CD14-positive monocyte (primary cell): ENCODE measurements around the gene SPOP. TPM values are rescaled to one million over a fixed set of nuclear protein-coding genes. Genes with fewer than 3 reads are reported as not detected.
"Not testable (repeated sequence)": the region's sequence is repeated elsewhere in the genome, so short reads cannot be mapped to it uniquely, and the experiment has no call there.

Source experiments
- DNase-seq, 3 donors: peaks; one replicate each; pipeline ENCODE4 v3.0.0-alpha.2; 2011 to 2022
- H2AFZ ChIP-seq: 2 replicates; pipeline ENCODE4 v1.6.0; 2012; ENCODE audit warnings: mild to moderate bottlenecking, low read depth, low read length, inconsistent platforms; ENCODE audit not compliant: insufficient read depth, poor library complexity, severe bottlenecking
- H3K27ac ChIP-seq, 2 donors: 1 replicate in 1 of 2; 2 replicates in 1 of 2; pipeline ENCODE4 v1.5.1; 2012 to 2013; ENCODE audit warnings: low read length in 2 of 2, control low read depth in 1 of 2, inconsistent platforms in 1 of 2, low read depth in 1 of 2, mild to moderate bottlenecking in 1 of 2
- H3K27me3 ChIP-seq, 2 donors: one replicate each; pipeline versions ENCODE4 v1.6.0 to v1.6.1; 2011 to 2013; ENCODE audit warnings: low read length in 2 of 2; ENCODE audit not compliant: control insufficient read depth in 2 of 2, insufficient read depth in 2 of 2
- H3K36me3 ChIP-seq, 2 donors: replicated peaks in 1 of 2; 1 replicate in 1 of 2; 2 replicates in 1 of 2; pipeline versions ENCODE4 v1.5.1 to v1.6.1; 2012 to 2013; ENCODE audit warnings: low read length in 2 of 2, control low read depth in 1 of 2, inconsistent platforms in 1 of 2, mild to moderate bottlenecking in 1 of 2; ENCODE audit not compliant: insufficient read depth in 2 of 2, control insufficient read depth in 1 of 2
- H3K4me1 ChIP-seq, 2 donors: 1 replicate in 1 of 2; 2 replicates in 1 of 2; pipeline versions ENCODE4 v1.5.1 to v1.6.1; 2012 to 2013; ENCODE audit warnings: low read length in 2 of 2, control low read depth in 1 of 2, inconsistent platforms in 1 of 2, mild to moderate bottlenecking in 1 of 2, moderate library complexity in 1 of 2; ENCODE audit not compliant: insufficient read depth in 2 of 2, control insufficient read depth in 1 of 2
- H3K4me2 ChIP-seq: replicated peaks from 2 replicates; pipeline ENCODE3; 2012; ENCODE audit warnings: low read length, moderate library complexity, mild to moderate bottlenecking; ENCODE audit not compliant: poor library complexity, severe bottlenecking; ENCODE audit errors: extremely low read depth
- H3K4me3 ChIP-seq, 3 experiments: fragments of 200-600 bp in 1 of 3; sonication (generic) in 1 of 3; replicated peaks in 1 of 3; 1 replicate in 2 of 3; 2 replicates in 1 of 3; pipeline ENCODE4 v1.5.1; 2011 to 2013; ENCODE audit warnings: low read length in 3 of 3, mild to moderate bottlenecking in 3 of 3, control low read depth in 2 of 3, low read depth in 2 of 3, inconsistent platforms in 1 of 3, moderate library complexity in 1 of 3
- H3K79me2 ChIP-seq: 2 replicates; pipeline ENCODE4 v1.6.0; 2012; ENCODE audit warnings: mild to moderate bottlenecking, control low read depth, inconsistent platforms, low read length, moderate library complexity; ENCODE audit not compliant: insufficient read depth
- H3K9ac ChIP-seq: 2 replicates; pipeline ENCODE4 v1.6.0; 2017; ENCODE audit warnings: low read length, mild to moderate bottlenecking; ENCODE audit not compliant: insufficient read depth, poor library complexity, severe bottlenecking
- H3K9me3 ChIP-seq, 2 donors: replicated peaks in 1 of 2; 1 replicate in 1 of 2; 2 replicates in 1 of 2; pipeline versions ENCODE4 v1.5.1 to v1.6.1; 2012 to 2013; ENCODE audit warnings: low read length in 2 of 2, control low read depth in 1 of 2; ENCODE audit not compliant: control insufficient read depth in 1 of 2, insufficient read depth in 1 of 2
- H4K20me1 ChIP-seq: 2 replicates; pipeline ENCODE4 v1.6.0; 2012; ENCODE audit warnings: mild to moderate bottlenecking, low read length, control low read depth, moderate library complexity; ENCODE audit not compliant: insufficient read depth
- H3K27ac Mint-ChIP-seq, 7 donors: one replicate each; pipeline ENCODE4 v1.8.0; 2020; ENCODE audit warnings: mild to moderate bottlenecking in 7 of 7, mixed read lengths in 7 of 7, moderate library complexity in 6 of 7, inconsistent platforms in 2 of 7
- H3K27me3 Mint-ChIP-seq, 3 donors: one replicate each; pipeline ENCODE4 v1.8.0; 2021 to 2022; ENCODE audit warnings: low read depth in 3 of 3, mild to moderate bottlenecking in 3 of 3, mixed read lengths in 3 of 3, moderate library complexity in 3 of 3, inconsistent platforms in 1 of 3
- H3K36me3 Mint-ChIP-seq, 2 donors: one replicate each; pipeline ENCODE4 v1.8.0; 2020; ENCODE audit warnings: mixed read lengths in 2 of 2, inconsistent platforms in 1 of 2, mild to moderate bottlenecking in 1 of 2
- H3K4me1 Mint-ChIP-seq: one replicate; pipeline ENCODE4 v1.8.0; 2020; ENCODE audit warnings: mild to moderate bottlenecking, mixed read lengths
- H3K4me3 Mint-ChIP-seq, 2 donors: one replicate each; pipeline ENCODE4 v1.8.0; 2020; ENCODE audit warnings: mild to moderate bottlenecking in 2 of 2, mixed read lengths in 2 of 2, moderate library complexity in 1 of 2
- H3K9me3 Mint-ChIP-seq, 7 donors: one replicate each; pipeline ENCODE4 v1.8.0; 2020 to 2022; ENCODE audit warnings: mixed read lengths in 7 of 7, mild to moderate bottlenecking in 6 of 7, moderate library complexity in 6 of 7, inconsistent platforms in 2 of 7
- CTCF ChIP-seq: fragments of 200-600 bp; IDR thresholded peaks from one replicate; pipeline ENCODE4 v1.8.0; 2022; ENCODE audit warnings: antibody characterized with exemption, mild to moderate bottlenecking
- WGBS: methylation state at CpG from one replicate; pipeline ENCODE4 v1.1.5; 2013; ENCODE audit warnings: missing lambda C conversion rate; ENCODE audit not compliant: insufficient coverage; 5-methylcytosine and 5-hydroxymethylcytosine counted together
- intact Hi-C, 2 donors: fragments of 100-400 bp; cut with micrococcal nuclease; formaldehyde crosslinking; loops; one replicate each; pipeline versions ENCODE4 v1.15.0 to v1.15.1; 2023
- polyA plus RNA-seq, 3 donors: library from polyadenylated mRNA; depleted of rRNA in 1 of 3; unstranded in 2 of 3; stranded (reverse) in 1 of 3; fragments of 300-500 nt in 2 of 3; fragments of >200 nt in 1 of 3; fragmentation: Illumina TruSeq in 2 of 3; gene quantifications; 1 replicate in 2 of 3; 2 replicates in 1 of 3; pipeline ENCODE4 v1.2.3, GENCODE V29; 2012 to 2021

Gene SPOP
- polyA plus RNA-seq, 3 donors = 41.3 to 65.5 (median 63.2) TPM

DNA sequence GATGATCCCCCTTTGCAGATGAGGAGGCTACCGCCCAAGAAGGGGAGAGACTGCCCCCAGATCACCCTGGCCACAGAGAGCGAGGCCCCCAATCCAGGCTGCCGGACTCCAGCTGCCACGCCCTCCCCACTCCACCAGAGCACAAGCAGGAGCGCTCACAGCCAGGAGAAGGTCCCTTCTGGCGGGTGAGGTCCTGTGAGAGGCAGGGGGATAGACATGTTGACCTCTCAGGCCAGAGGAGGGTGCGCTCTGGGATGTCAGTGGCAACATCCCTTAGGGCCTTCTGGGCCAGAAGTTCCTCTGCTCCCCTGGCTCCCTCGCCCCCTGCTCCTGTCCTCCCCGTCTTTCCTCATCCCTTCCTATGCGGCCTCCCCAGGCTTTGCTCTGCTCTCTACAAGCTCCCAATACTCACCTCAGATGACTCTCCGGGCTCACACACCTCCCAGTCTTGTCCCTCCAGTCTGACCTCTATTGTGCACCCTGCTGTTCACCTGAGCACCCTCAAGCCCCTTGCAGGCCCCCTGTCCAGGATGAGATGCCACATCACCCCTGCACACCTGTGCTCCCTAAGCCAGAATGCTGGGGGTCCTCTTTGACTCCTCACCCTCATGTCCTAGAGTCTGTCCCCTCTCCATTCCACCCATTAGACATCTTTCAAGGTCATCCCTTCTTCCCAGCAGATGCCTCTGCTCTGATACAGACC, 107.2 kb downstream of the SPOP start:
- no peak overlapping the region for H2AFZ ChIP-seq
- peaks cover 18 to 24% of the 10 kb centered on the region in 2 donors for H3K4me1 ChIP-seq
- Mint-ChIP-seq H3K27ac (peak overlapping the region in 1 of 7 donors; percentile 1), H3K4me1 (peaks cover 20% of the 10 kb centered on the region), H3K27me3 (peaks cover 54 to 69% (median 64%) of the 10 kb centered on the region in 3 donors), H3K9me3 (peaks cover 0 to 5% (median 2%) of the 10 kb centered on the region in 7 donors), H3K36me3 (no peaks in the 10 kb centered on the region), H3K4me3 (peak overlapping the region; percentile 20 to 54)
- 72% methylated on average over 7 of the region's 11 CpGs for WGBS
- intact Hi-C loops = loop anchor here (5.0 to 10.0 kb wide), 3 partner anchors 207 to 424 kb away; partner anchors contain the start of gene DLX3 (in 1 of the 2)
- TF ChIP-seq CTCF = no peak
- H3K27ac ChIP-seq = no peak overlapping the region
- no peaks in the 10 kb centered on the region for H3K9me3 ChIP-seq
- peaks cover 6 to 58% of the 10 kb centered on the region in 2 donors for H3K27me3 ChIP-seq
- no peak overlapping the region for H3K4me3 ChIP-seq
- no peak for DNase-seq
- H3K4me2 ChIP-seq = no peak overlapping the region
- no peaks in the 10 kb centered on the region for H4K20me1 ChIP-seq
- H3K9ac ChIP-seq = no peak overlapping the region
- no peaks in the 10 kb centered on the region for H3K36me3 ChIP-seq
- no peaks in the 10 kb centered on the region for H3K79me2 ChIP-seq

GRCh38 chr17:49568695-49569047, 109.2 kb downstream of the SPOP start:
- peaks cover 17% of the 10 kb centered on the region for H3K4me1 Mint-ChIP-seq
- not testable (repeated sequence) for H3K9ac ChIP-seq, DNase-seq, H3K27ac ChIP-seq, H3K36me3 Mint-ChIP-seq, H3K9me3 ChIP-seq, H3K27ac Mint-ChIP-seq, H3K36me3 ChIP-seq, H4K20me1 ChIP-seq, H3K9me3 Mint-ChIP-seq, H3K79me2 ChIP-seq
- H3K27me3 ChIP-seq = peaks cover 3 to 40% of the 10 kb centered on the region in 2 donors
- H2AFZ ChIP-seq = peak overlapping the region; percentile 93
- H3K4me2 ChIP-seq = peak overlapping the region; percentile 88
- intact Hi-C loops = loop anchor here (1.0 to 5.0 kb wide), 4 partner anchors 127 to 429 kb away; partner anchors contain the start of genes DLX3 (in 1 of the 2) and KAT7 (in 1 of the 2)
- peaks cover 45 to 58% (median 54%) of the 10 kb centered on the region in 3 donors for H3K27me3 Mint-ChIP-seq
- H3K4me3 ChIP-seq = peak overlapping the region in 1 of 3 experiments; percentile 76
- WGBS = no CpG with 5 or more reads among the region's 7 CpGs
- H3K4me3 Mint-ChIP-seq = peak overlapping the region in 1 of 2 donors; percentile 87
- H3K4me1 ChIP-seq = peaks cover 14 to 18% of the 10 kb centered on the region in 2 donors
